WTC11 (cell line): Measurements from ENCODE around the gene CDNF. TPM values are rescaled to one million over a fixed set of nuclear protein-coding genes. Genes with fewer than 3 reads are reported as not detected.

Source experiments
- ATAC-seq: fragments of 200-7000 bp; cut with Tn5 transposase; 2 replicates; pipeline ENCODE4 v1.10.0; 2021; ENCODE audit warnings: mild to moderate bottlenecking, moderate library complexity
- CTCF ChIA-PET: fragments of 300-600 bp; sonication (Branson Sonifier 250); formaldehyde crosslinking; loops from one replicate; lab custom pipeline; 2021; ENCODE audit warnings: antibody characterized with exemption; lab: Charles Lee
- POLR2A ChIA-PET: fragments of 350-600 bp; sonication (Branson Sonifier 250); formaldehyde crosslinking; loops from one replicate; lab custom pipeline; 2021; ENCODE audit warnings: antibody characterized with exemption; lab: Charles Lee
- DNase-seq: peaks from one replicate; pipeline ENCODE4 v3.0.0; 2021; ENCODE audit warnings: low spot score
- H3K27ac Mint-ChIP-seq: 2 replicates; pipeline ENCODE4 v1.8.0; 2021; ENCODE audit warnings: mixed read lengths
- H3K27me3 Mint-ChIP-seq: 2 replicates; pipeline ENCODE4 v1.8.0; 2021; ENCODE audit warnings: low read depth, mild to moderate bottlenecking, moderate library complexity, mixed read lengths
- H3K36me3 Mint-ChIP-seq: 2 replicates; pipeline ENCODE4 v1.8.0; 2021; ENCODE audit warnings: mixed read lengths
- H3K4me1 Mint-ChIP-seq: 2 replicates; pipeline ENCODE4 v1.8.0; 2022; ENCODE audit warnings: mixed read lengths
- H3K4me3 Mint-ChIP-seq: 2 replicates; pipeline ENCODE4 v1.8.0; 2021; ENCODE audit warnings: mild to moderate bottlenecking, moderate library complexity, mixed read lengths
- H3K9me3 Mint-ChIP-seq: 2 replicates; pipeline ENCODE4 v1.8.0; 2021; ENCODE audit warnings: mixed read lengths
- CBFB ChIP-seq: sonication (generic); formaldehyde crosslinking; IDR thresholded peaks from 2 replicates; pipeline ENCODE4 v1.8.1; 2022; ENCODE audit warnings: mild to moderate bottlenecking, low read depth, missing genetic modification reagents
- ELF4 ChIP-seq: sonication (generic); formaldehyde crosslinking; IDR thresholded peaks from 2 replicates; pipeline ENCODE4 v1.8.1; 2022; ENCODE audit warnings: low read depth, mild to moderate bottlenecking, moderate library complexity, missing genetic modification reagents
- FOXP1 ChIP-seq: sonication (generic); formaldehyde crosslinking; IDR thresholded peaks from 2 replicates; pipeline ENCODE4 v1.8.0; 2022; ENCODE audit warnings: missing genetic modification reagents, mild to moderate bottlenecking, moderate library complexity, borderline replicate concordance
- HMGA2 ChIP-seq: fragments of 250-450 bp; sonication (Bioruptor Pico); IDR thresholded peaks from 2 replicates; pipeline ENCODE4 v1.4.0; 2021; ENCODE audit warnings: mild to moderate bottlenecking, moderate library complexity
- JAZF1 ChIP-seq: fragments of 250-450 bp; sonication (Bioruptor Pico); IDR thresholded peaks from 2 replicates; pipeline ENCODE4 v1.9.0; 2021; ENCODE audit warnings: moderate library complexity, mild to moderate bottlenecking, inconsistent platforms
- KAT7 ChIP-seq: sonication (generic); formaldehyde crosslinking; IDR thresholded peaks from 2 replicates; pipeline ENCODE4 v1.8.1; 2023; ENCODE audit warnings: missing genetic modification reagents, mild to moderate bottlenecking, borderline replicate concordance
- MXD4 ChIP-seq: fragments of 250-450 bp; sonication (Bioruptor Pico); IDR thresholded peaks from 2 replicates; pipeline ENCODE4 v1.8.0; 2021; ENCODE audit warnings: mild to moderate bottlenecking, moderate library complexity, borderline replicate concordance
- NFYB ChIP-seq: sonication (generic); formaldehyde crosslinking; conservative IDR thresholded peaks from 2 replicates; pipeline ENCODE4 v1.8.0; 2022; ENCODE audit warnings: low read depth, missing genetic modification reagents
- RORB ChIP-seq: fragments of 250-450 bp; sonication (Bioruptor Pico); IDR thresholded peaks from 2 replicates; pipeline ENCODE4 v1.9.0; 2021; ENCODE audit warnings: mild to moderate bottlenecking
- SP1 ChIP-seq: sonication (generic); formaldehyde crosslinking; conservative IDR thresholded peaks from 2 replicates; pipeline ENCODE4 v1.8.1; 2022; ENCODE audit warnings: missing genetic modification reagents
- TP53 ChIP-seq: sonication (generic); formaldehyde crosslinking; IDR thresholded peaks from 2 replicates; pipeline ENCODE4 v1.8.1; 2023; ENCODE audit warnings: mild to moderate bottlenecking, missing genetic modification reagents
- ZNF121 ChIP-seq: sonication (generic); formaldehyde crosslinking; IDR thresholded peaks from 2 replicates; pipeline ENCODE4 v1.8.0; 2023; ENCODE audit warnings: missing genetic modification reagents
- ZNF263 ChIP-seq: sonication (generic); formaldehyde crosslinking; IDR thresholded peaks from 2 replicates; pipeline ENCODE4 v1.8.1; 2022; ENCODE audit warnings: low read depth, mild to moderate bottlenecking, moderate library complexity, missing genetic modification reagents
- ZNF396 ChIP-seq: fragments of 250-450 bp; sonication (Bioruptor Pico); IDR thresholded peaks from 2 replicates; pipeline ENCODE4 v1.8.0; 2021; ENCODE audit warnings: mild to moderate bottlenecking, moderate library complexity, borderline replicate concordance
- total RNA-seq: library from RNA; stranded (reverse); gene quantifications from 3 replicates; pipeline ENCODE4 v1.2.3, GENCODE V29; 2021
- TF ChIP-seq, protein P1 (sequence below): sonication (generic); formaldehyde crosslinking; IDR thresholded peaks from 2 replicates; pipeline ENCODE4 v1.8.0; 2023; ENCODE audit warnings: missing genetic modification reagents, mild to moderate bottlenecking, borderline replicate concordance
- TF ChIP-seq, protein P2 (sequence below): sonication (generic); formaldehyde crosslinking; conservative IDR thresholded peaks from 2 replicates; pipeline ENCODE4 v1.8.1; 2023; ENCODE audit warnings: mild to moderate bottlenecking, low read depth, missing genetic modification reagents, moderate library complexity
- TF ChIP-seq, protein P3 (sequence below): sonication (generic); formaldehyde crosslinking; IDR thresholded peaks from 2 replicates; pipeline ENCODE4 v1.8.0; 2022; ENCODE audit warnings: mild to moderate bottlenecking, missing genetic modification reagents
- TF ChIP-seq, protein P4 (sequence below): sonication (generic); formaldehyde crosslinking; IDR thresholded peaks from 2 replicates; pipeline ENCODE4 v1.8.1; 2023; ENCODE audit warnings: mild to moderate bottlenecking, missing genetic modification reagents, borderline replicate concordance
- TF ChIP-seq, protein P5 (sequence below): sonication (generic); formaldehyde crosslinking; IDR thresholded peaks from 2 replicates; pipeline ENCODE4 v1.8.1; 2023; ENCODE audit warnings: mild to moderate bottlenecking, moderate library complexity, missing genetic modification reagents
- TF ChIP-seq, protein P6 (sequence below): sonication (generic); formaldehyde crosslinking; IDR thresholded peaks from 2 replicates; pipeline ENCODE4 v1.8.0; 2022; ENCODE audit warnings: missing genetic modification reagents

Gene CDNF
- total RNA-seq, 1 experiment from 2014 or later: 1.4 TPM

DNA sequence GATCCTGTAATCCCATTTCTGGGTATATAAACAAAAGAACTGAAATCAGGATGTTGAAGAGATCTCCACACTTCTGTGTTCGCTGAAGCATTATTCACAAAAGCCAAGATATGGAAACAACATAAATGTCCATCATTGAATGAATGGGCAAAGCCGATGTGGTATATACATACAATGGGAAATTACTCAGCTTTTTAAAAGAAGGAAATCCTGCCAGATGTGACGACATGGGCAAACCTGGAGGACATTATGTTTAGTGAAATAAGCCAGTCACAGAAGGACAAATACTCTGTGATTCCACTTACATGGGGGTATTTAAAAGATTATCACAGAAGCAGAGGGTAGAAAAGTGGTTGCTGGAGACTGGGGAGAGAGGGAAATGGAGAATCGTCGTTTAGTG, 39.2 kb downstream of the CDNF start (continued):
- TF ChIP-seq, protein P1, sequence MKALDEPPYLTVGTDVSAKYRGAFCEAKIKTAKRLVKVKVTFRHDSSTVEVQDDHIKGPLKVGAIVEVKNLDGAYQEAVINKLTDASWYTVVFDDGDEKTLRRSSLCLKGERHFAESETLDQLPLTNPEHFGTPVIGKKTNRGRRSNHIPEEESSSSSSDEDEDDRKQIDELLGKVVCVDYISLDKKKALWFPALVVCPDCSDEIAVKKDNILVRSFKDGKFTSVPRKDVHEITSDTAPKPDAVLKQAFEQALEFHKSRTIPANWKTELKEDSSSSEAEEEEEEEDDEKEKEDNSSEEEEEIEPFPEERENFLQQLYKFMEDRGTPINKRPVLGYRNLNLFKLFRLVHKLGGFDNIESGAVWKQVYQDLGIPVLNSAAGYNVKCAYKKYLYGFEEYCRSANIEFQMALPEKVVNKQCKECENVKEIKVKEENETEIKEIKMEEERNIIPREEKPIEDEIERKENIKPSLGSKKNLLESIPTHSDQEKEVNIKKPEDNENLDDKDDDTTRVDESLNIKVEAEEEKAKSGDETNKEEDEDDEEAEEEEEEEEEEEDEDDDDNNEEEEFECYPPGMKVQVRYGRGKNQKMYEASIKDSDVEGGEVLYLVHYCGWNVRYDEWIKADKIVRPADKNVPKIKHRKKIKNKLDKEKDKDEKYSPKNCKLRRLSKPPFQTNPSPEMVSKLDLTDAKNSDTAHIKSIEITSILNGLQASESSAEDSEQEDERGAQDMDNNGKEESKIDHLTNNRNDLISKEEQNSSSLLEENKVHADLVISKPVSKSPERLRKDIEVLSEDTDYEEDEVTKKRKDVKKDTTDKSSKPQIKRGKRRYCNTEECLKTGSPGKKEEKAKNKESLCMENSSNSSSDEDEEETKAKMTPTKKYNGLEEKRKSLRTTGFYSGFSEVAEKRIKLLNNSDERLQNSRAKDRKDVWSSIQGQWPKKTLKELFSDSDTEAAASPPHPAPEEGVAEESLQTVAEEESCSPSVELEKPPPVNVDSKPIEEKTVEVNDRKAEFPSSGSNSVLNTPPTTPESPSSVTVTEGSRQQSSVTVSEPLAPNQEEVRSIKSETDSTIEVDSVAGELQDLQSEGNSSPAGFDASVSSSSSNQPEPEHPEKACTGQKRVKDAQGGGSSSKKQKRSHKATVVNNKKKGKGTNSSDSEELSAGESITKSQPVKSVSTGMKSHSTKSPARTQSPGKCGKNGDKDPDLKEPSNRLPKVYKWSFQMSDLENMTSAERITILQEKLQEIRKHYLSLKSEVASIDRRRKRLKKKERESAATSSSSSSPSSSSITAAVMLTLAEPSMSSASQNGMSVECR (CRISPR knock-in tag): no peak
- TF ChIP-seq MXD4 (CRISPR knock-in tag): no peak
- TF ChIP-seq RORB (CRISPR knock-in tag): no peak
- TF ChIP-seq FOXP1: no peak
- TF ChIP-seq TP53 (CRISPR knock-in tag): no peak
- no peak for TF ChIP-seq NFYB (CRISPR knock-in tag)
- TF ChIP-seq JAZF1 (CRISPR knock-in tag): no peak
- no peak for TF ChIP-seq CBFB (CRISPR knock-in tag)
- no peak for TF ChIP-seq ZNF121 (CRISPR knock-in tag)
- no peak for TF ChIP-seq KAT7

DNA sequence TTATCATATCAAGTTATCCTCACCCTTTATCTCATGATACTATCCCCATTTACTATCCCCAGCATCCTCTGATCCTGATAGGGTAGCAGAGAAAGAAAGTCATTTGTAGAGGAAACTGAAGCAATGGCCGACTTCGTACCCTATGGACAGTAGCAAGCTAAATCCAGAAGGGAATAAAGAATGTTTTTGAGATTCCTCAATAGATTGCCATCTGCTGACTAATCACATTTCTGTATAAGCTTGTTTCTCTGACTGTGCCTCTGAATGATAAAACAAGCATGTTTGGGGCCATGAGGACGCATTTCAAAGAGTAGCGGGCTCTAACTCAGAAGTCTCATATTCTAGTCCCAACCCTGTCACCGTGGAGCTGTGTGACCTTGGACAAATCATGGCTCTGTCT, 49.9 kb downstream of the CDNF start:
- Mint-ChIP-seq H3K4me3 (no peak overlapping the region), H3K27me3 (no peaks in the 10 kb centered on the region), H3K27ac (no peak overlapping the region), H3K4me1 (0 out of 2 replicates have a peak, but pooled peaks cover 2% of the 10 kb centered on the region), H3K36me3 (no peaks in the 10 kb centered on the region), H3K9me3 (peaks cover 9% of the 10 kb centered on the region)
- ChIA-PET POLR2A (no interaction called here), CTCF (no interaction called here)
- ATAC-seq (no peak), DNase-seq (no peak)
- TF ChIP-seq FOXP1 (no peak), SP1 (CRISPR knock-in tag) (no peak), ZNF263 (no peak), ELF4 (CRISPR knock-in tag) (no peak), HMGA2 (CRISPR knock-in tag) (no peak), ZNF396 (CRISPR knock-in tag) (no peak)
- TF ChIP-seq, protein P2, sequence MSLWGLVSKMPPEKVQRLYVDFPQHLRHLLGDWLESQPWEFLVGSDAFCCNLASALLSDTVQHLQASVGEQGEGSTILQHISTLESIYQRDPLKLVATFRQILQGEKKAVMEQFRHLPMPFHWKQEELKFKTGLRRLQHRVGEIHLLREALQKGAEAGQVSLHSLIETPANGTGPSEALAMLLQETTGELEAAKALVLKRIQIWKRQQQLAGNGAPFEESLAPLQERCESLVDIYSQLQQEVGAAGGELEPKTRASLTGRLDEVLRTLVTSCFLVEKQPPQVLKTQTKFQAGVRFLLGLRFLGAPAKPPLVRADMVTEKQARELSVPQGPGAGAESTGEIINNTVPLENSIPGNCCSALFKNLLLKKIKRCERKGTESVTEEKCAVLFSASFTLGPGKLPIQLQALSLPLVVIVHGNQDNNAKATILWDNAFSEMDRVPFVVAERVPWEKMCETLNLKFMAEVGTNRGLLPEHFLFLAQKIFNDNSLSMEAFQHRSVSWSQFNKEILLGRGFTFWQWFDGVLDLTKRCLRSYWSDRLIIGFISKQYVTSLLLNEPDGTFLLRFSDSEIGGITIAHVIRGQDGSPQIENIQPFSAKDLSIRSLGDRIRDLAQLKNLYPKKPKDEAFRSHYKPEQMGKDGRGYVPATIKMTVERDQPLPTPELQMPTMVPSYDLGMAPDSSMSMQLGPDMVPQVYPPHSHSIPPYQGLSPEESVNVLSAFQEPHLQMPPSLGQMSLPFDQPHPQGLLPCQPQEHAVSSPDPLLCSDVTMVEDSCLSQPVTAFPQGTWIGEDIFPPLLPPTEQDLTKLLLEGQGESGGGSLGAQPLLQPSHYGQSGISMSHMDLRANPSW (CRISPR knock-in tag): no peak
- TF ChIP-seq, protein P3, sequence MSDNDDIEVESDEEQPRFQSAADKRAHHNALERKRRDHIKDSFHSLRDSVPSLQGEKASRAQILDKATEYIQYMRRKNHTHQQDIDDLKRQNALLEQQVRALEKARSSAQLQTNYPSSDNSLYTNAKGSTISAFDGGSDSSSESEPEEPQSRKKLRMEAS: no peak
- TF ChIP-seq, protein P4, sequence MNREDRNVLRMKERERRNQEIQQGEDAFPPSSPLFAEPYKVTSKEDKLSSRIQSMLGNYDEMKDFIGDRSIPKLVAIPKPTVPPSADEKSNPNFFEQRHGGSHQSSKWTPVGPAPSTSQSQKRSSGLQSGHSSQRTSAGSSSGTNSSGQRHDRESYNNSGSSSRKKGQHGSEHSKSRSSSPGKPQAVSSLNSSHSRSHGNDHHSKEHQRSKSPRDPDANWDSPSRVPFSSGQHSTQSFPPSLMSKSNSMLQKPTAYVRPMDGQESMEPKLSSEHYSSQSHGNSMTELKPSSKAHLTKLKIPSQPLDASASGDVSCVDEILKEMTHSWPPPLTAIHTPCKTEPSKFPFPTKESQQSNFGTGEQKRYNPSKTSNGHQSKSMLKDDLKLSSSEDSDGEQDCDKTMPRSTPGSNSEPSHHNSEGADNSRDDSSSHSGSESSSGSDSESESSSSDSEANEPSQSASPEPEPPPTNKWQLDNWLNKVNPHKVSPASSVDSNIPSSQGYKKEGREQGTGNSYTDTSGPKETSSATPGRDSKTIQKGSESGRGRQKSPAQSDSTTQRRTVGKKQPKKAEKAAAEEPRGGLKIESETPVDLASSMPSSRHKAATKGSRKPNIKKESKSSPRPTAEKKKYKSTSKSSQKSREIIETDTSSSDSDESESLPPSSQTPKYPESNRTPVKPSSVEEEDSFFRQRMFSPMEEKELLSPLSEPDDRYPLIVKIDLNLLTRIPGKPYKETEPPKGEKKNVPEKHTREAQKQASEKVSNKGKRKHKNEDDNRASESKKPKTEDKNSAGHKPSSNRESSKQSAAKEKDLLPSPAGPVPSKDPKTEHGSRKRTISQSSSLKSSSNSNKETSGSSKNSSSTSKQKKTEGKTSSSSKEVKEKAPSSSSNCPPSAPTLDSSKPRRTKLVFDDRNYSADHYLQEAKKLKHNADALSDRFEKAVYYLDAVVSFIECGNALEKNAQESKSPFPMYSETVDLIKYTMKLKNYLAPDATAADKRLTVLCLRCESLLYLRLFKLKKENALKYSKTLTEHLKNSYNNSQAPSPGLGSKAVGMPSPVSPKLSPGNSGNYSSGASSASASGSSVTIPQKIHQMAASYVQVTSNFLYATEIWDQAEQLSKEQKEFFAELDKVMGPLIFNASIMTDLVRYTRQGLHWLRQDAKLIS (CRISPR knock-in tag): no peak
- TF ChIP-seq, protein P5, sequence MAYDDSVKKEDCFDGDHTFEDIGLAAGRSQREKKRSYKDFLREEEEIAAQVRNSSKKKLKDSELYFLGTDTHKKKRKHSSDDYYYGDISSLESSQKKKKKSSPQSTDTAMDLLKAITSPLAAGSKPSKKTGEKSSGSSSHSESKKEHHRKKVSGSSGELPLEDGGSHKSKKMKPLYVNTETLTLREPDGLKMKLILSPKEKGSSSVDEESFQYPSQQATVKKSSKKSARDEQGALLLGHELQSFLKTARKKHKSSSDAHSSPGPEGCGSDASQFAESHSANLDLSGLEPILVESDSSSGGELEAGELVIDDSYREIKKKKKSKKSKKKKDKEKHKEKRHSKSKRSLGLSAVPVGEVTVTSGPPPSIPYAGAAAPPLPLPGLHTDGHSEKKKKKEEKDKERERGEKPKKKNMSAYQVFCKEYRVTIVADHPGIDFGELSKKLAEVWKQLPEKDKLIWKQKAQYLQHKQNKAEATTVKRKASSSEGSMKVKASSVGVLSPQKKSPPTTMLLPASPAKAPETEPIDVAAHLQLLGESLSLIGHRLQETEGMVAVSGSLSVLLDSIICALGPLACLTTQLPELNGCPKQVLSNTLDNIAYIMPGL (CRISPR knock-in tag): no peak
- TF ChIP-seq, protein P6, sequence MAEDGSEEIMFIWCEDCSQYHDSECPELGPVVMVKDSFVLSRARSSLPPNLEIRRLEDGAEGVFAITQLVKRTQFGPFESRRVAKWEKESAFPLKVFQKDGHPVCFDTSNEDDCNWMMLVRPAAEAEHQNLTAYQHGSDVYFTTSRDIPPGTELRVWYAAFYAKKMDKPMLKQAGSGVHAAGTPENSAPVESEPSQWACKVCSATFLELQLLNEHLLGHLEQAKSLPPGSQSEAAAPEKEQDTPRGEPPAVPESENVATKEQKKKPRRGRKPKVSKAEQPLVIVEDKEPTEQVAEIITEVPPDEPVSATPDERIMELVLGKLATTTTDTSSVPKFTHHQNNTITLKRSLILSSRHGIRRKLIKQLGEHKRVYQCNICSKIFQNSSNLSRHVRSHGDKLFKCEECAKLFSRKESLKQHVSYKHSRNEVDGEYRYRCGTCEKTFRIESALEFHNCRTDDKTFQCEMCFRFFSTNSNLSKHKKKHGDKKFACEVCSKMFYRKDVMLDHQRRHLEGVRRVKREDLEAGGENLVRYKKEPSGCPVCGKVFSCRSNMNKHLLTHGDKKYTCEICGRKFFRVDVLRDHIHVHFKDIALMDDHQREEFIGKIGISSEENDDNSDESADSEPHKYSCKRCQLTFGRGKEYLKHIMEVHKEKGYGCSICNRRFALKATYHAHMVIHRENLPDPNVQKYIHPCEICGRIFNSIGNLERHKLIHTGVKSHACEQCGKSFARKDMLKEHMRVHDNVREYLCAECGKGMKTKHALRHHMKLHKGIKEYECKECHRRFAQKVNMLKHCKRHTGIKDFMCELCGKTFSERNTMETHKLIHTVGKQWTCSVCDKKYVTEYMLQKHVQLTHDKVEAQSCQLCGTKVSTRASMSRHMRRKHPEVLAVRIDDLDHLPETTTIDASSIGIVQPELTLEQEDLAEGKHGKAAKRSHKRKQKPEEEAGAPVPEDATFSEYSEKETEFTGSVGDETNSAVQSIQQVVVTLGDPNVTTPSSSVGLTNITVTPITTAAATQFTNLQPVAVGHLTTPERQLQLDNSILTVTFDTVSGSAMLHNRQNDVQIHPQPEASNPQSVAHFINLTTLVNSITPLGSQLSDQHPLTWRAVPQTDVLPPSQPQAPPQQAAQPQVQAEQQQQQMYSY: no peak
